Breast epithelium (tissue), 3 donors: ENCODE measurements around the gene NINL.

Experiments
- POLR2A ChIP-seq: fragments of 450-650 bp; IDR thresholded peaks from one replicate; pipeline ENCODE4 v1.6.1; 2016; ENCODE audit warnings: antibody characterized with exemption, mild to moderate bottlenecking, moderate library complexity
- POLR2AphosphoS5 ChIP-seq, 3 donors: sonication (generic); formaldehyde crosslinking; IDR thresholded peaks; one replicate each; pipeline ENCODE4 v1.6.1; 2017; ENCODE audit warnings: antibody characterized with exemption in 3 of 3
- TF ChIP-seq, protein P1 (sequence below), 3 donors: fragments of 450-650 bp; IDR thresholded peaks; one replicate each; pipeline ENCODE4 v1.5.1; 2016 to 2017; ENCODE audit warnings: antibody characterized with exemption in 3 of 3, mild to moderate bottlenecking in 3 of 3, moderate library complexity in 3 of 3

DNA sequence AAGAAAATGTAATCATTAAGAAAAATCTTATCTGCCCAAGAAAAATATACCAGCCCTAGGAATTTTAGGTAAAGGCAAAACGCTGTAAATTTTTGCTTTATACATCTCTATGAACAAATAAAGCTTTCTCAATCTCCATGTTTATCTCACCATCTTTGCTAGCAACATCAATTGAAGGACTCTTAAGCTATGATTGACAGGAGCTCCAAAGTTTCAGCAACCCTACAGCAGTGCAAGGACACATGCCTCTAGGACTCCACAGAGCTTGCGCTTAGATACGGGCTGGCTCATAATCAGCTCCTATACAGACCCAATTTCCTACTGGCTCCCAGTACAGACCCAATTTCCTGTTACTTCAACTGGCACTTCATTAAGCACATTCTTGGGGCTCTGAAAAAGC lies 34.2 kb upstream of the NINL start:
- no peak for TF ChIP-seq POLR2AphosphoS5 (IDR thresholded peaks at IDR 0.05)
- TF ChIP-seq POLR2A: no peak
- TF ChIP-seq, protein P1, sequence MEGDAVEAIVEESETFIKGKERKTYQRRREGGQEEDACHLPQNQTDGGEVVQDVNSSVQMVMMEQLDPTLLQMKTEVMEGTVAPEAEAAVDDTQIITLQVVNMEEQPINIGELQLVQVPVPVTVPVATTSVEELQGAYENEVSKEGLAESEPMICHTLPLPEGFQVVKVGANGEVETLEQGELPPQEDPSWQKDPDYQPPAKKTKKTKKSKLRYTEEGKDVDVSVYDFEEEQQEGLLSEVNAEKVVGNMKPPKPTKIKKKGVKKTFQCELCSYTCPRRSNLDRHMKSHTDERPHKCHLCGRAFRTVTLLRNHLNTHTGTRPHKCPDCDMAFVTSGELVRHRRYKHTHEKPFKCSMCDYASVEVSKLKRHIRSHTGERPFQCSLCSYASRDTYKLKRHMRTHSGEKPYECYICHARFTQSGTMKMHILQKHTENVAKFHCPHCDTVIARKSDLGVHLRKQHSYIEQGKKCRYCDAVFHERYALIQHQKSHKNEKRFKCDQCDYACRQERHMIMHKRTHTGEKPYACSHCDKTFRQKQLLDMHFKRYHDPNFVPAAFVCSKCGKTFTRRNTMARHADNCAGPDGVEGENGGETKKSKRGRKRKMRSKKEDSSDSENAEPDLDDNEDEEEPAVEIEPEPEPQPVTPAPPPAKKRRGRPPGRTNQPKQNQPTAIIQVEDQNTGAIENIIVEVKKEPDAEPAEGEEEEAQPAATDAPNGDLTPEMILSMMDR (IDR thresholded peaks at IDR 0.05): no peak
